GM21619 (cell line): ENCODE measurements around the gene CREB3L2.

ENCODE experiments used
- ATAC-seq: cut with Tn5 transposase; IDR thresholded peaks from one replicate; pipeline ENCODE4 v1.9.1; 2021; ENCODE audit not compliant: unreplicated experiment

The CREB3L2 gene

GRCh38 chr7:137953665-137954470 is 48.0 kb downstream of the CREB3L2 start:
- ATAC-seq: no peak

- no peak for ATAC-seq
These were observed 48.7 kb downstream of the CREB3L2 start for GRCh38 chr7:137953043-137953664.

- no peak for ATAC-seq
These were observed 49.5 kb downstream of the CREB3L2 start for GRCh38 chr7:137952426-137952805.

GRCh38 chr7:137951700-137952425 is 50.0 kb downstream of the CREB3L2 start:
- ATAC-seq: no peak

GRCh38 chr7:137950967-137951366 is 50.9 kb downstream of the CREB3L2 start:
- ATAC-seq: no peak

GRCh38 chr7:137950263-137950621 is 51.6 kb downstream of the CREB3L2 start:
- no peak for ATAC-seq

- no peak for ATAC-seq
These were observed 52.2 kb downstream of the CREB3L2 start for GRCh38 chr7:137949416-137950262.

GRCh38 chr7:137948845-137949330 is 53.0 kb downstream of the CREB3L2 start:
- ATAC-seq: no peak

- ATAC-seq: no peak
These were observed 53.6 kb downstream of the CREB3L2 start for GRCh38 chr7:137948083-137948844.

- no peak for ATAC-seq
These were observed 54.8 kb downstream of the CREB3L2 start for GRCh38 chr7:137947046-137947445.

- no peak for ATAC-seq
These were observed 55.9 kb downstream of the CREB3L2 start for GRCh38 chr7:137946011-137946410.

- ATAC-seq: no peak
These were observed 57.7 kb downstream of the CREB3L2 start for GRCh38 chr7:137944168-137944567.

- ATAC-seq: no peak
These were observed 58.7 kb downstream of the CREB3L2 start for GRCh38 chr7:137943132-137943551.

GRCh38 chr7:137942484-137943115 is 59.3 kb downstream of the CREB3L2 start:
- no peak for ATAC-seq

GRCh38 chr7:137940656-137941518 is 61.0 kb downstream of the CREB3L2 start:
- ATAC-seq: no peak

GRCh38 chr7:137940218-137940617 is 61.7 kb downstream of the CREB3L2 start:
- no peak for ATAC-seq

GRCh38 chr7:137937202-137937560 is 64.7 kb downstream of the CREB3L2 start:
- ATAC-seq: no peak

- no peak for ATAC-seq
These were observed 65.2 kb downstream of the CREB3L2 start for GRCh38 chr7:137936509-137937201.
